Measurements from ENCODE around the gene NLGN1.

GRCh38 chr3:173890091-173890490 is 492.5 kb downstream of the NLGN1 start:
- TF ChIP-seq GATAD2A (IDR thresholded peaks at IDR 0.05) (no peak), USF2 (CRISPR knock-in tag; IDR thresholded peaks at IDR 0.05) (no peak), CTCF (IDR thresholded peaks at IDR 0.05 in 2 of 3, conservative IDR thresholded peaks at IDR 0.05 in 1 of 3; ENCODE audit: insufficient read depth in 2 of 3, low read depth in 1 of 3, low read length in 3 of 3) (no peak)
